NCI-H748 (cell line): ENCODE results near the gene RC3H1.
"Not testable (repeated sequence)": the region's sequence is repeated elsewhere in the genome, so short reads cannot be mapped to it uniquely, and the experiment has no call there.

Experiments used
- DNase-seq: peaks from one replicate; lab custom pipeline; 2025; ENCODE audit not compliant: unreplicated experiment; lab: John Stamatoyannopoulos, UW

Gene RC3H1

GRCh38 chr1:174022976-174023277, 770 bp upstream of the RC3H1 start:
- DNase-seq, result no peak

GRCh38 chr1:174021591-174022079, 522 bp downstream of the RC3H1 start:
- DNase-seq, result peak; percentile 67

GRCh38 chr1:174018565-174018964, 3.6 kb downstream of the RC3H1 start:
- no peak for DNase-seq

- no peak for DNase-seq
Measured at GRCh38 chr1:174017231-174017970, 4.8 kb downstream of the RC3H1 start.

- no peak for DNase-seq
Measured at GRCh38 chr1:174013864-174014418, 8.2 kb downstream of the RC3H1 start.

- no peak for DNase-seq
Measured at GRCh38 chr1:174008979-174009378, 13.2 kb downstream of the RC3H1 start.

GRCh38 chr1:174008269-174008668, 13.9 kb downstream of the RC3H1 start:
- DNase-seq, result no peak

GRCh38 chr1:174007851-174008250, 14.3 kb downstream of the RC3H1 start:
- no peak for DNase-seq

GRCh38 chr1:174005032-174005431, 17.1 kb downstream of the RC3H1 start:
- no peak for DNase-seq

GRCh38 chr1:174003867-174004266, 18.3 kb downstream of the RC3H1 start:
- no peak for DNase-seq

GRCh38 chr1:174001573-174001972, 20.6 kb downstream of the RC3H1 start:
- no peak for DNase-seq

GRCh38 chr1:174000371-174000770, 21.8 kb downstream of the RC3H1 start:
- no peak for DNase-seq

GRCh38 chr1:173997791-173998190, 24.4 kb downstream of the RC3H1 start:
- DNase-seq, result no peak

GRCh38 chr1:173996995-173997394, 25.2 kb downstream of the RC3H1 start:
- no peak for DNase-seq

GRCh38 chr1:173995475-173995874, 26.7 kb downstream of the RC3H1 start:
- DNase-seq, result no peak

GRCh38 chr1:173993948-173994347, 28.2 kb downstream of the RC3H1 start:
- DNase-seq, result not testable (repeated sequence)

GRCh38 chr1:173988068-173988467, 34.1 kb downstream of the RC3H1 start:
- DNase-seq, result no peak

- no peak for DNase-seq
Measured at GRCh38 chr1:173986951-173987350, 35.2 kb downstream of the RC3H1 start.

GRCh38 chr1:173970252-173970651, 51.9 kb downstream of the RC3H1 start:
- no peak for DNase-seq

- DNase-seq, result not testable (repeated sequence)
Measured at GRCh38 chr1:173965896-173966295, 56.3 kb downstream of the RC3H1 start.

GRCh38 chr1:173963477-173963876, 58.7 kb downstream of the RC3H1 start:
- no peak for DNase-seq

- DNase-seq, result no peak
Measured at GRCh38 chr1:173960625-173961024, 61.5 kb downstream of the RC3H1 start.

- DNase-seq, result no peak
Measured at GRCh38 chr1:173954179-173954578, 68.0 kb downstream of the RC3H1 start.
